ENCODE measurements around the gene OPN4.
A peak's percentile ranks its signal among the peaks of the same experiment; 100 is the strongest.

OPN4 gene

DNA sequence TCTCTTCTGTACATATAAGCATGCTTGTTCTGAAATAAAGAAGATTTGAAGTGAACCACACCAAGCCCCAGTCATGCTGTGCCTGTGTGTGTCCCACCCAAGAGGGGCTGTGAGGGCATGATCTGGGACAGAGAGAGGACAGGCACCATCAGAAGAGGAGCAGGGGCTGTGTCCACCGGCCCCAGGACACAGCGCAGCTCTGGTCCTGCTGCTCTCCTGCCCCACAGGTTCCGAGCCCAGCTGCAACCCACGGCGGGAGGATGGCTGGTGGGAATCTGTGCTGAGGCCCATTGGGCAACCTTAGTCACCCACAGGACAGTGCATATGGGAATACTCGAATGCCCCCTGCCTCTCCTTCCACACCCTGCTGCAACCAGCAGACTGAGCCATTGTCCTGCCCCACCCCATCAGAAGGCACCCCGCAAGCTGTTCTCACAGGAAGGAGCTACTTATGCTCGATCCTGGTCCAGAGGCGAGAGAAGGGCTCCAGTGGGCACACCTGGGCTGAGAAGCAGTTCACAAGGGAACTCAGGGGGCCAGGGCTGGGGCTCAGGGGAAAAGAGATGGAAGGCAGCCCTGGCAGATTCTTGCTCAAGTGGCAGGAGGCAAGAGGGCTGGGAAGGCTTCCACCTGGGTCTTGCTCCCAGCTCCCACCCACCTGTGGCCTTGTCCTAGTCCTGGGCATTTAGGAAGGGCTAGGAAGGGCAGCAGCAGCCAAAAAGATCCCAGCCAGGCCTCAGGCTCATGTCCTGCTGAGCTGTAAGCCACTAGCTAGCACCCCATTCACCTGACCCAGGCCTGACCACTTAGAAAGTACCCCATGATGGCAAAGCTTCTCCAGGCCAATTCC lies 45.9 kb downstream of the OPN4 start:
- DNase-seq (ENCODE audit: low spot score) = no peak

DNA sequence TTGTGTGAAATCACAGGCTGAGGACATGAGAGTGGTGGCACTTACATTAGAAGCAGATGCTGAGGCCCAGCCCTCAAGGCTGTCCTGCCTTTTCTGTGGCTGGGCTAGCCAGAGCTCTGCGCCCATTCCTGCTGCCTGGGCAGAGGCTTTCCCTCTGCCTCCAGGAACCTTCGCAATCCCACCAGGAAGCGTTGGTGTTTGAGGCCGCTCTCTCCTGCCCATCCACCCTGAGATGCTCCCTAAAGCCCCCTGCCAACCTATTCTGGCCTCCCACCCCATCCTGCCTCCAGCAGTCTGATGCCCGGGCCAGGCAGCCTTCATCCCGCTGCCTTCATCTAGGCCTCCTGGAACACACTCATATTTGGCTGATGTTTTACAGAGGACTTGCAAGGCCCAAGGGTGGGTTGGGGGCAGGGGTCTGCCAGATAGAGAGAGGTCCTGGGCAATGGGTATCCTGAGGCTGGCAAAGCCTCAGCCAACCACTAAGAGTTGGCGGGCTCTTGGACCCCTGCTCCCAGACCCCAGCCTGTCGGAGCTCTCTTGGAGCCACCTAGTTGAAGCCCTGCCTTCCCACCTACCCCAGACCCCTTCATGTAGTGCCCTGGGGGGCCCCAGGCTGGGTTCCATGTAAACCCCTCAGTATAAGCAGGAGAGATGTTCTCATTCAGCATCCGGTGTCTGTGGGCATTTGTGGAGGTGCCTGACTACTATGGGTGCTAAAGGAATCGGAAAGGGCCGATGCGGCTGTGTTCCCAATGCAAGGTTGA lies 46.7 kb downstream of the OPN4 start:
- DNase-seq (ENCODE audit: low spot score) = no peak

DNA sequence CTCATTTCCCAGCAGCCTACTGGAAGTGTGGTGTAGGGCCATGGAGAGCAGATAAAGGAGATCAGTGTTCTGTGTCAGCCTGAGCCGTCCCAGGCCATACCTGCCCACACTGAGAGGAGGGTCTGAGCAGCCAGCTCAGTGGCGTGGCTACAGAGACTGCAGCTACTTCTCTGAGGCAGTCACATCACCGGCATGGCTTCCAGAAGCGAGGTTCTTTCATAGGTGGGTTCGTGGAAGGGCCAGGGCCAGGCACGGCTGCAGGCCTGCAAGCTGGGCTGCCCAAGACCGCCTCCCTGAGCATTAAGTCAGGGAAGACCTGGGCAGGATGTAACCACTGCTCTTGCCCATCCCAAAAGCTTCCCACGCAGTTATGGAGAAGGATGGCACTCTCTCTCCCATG lies 48.8 kb downstream of the OPN4 start:
- no peak for DNase-seq (ENCODE audit: low spot score)

DNA sequence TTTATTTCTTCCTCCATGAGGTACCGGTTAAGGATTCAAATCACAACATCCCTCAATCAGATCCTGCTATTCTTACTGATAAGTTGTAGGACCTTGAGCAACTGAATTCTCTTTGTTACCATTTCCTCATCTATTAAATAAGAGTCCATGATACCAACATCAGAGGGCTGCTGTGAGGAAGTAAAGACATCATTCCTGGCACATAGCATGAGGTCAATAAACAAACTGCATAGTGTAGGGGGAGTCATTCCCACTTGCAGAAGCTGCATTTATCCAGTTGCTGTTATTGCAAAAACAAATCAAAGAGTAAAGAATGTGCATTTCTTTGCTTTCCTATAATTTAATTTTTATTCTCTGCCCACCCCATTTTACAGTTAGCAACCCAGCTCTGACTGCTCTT lies 50.8 kb downstream of the OPN4 start:
- no peak for DNase-seq (ENCODE audit: low spot score)

DNA sequence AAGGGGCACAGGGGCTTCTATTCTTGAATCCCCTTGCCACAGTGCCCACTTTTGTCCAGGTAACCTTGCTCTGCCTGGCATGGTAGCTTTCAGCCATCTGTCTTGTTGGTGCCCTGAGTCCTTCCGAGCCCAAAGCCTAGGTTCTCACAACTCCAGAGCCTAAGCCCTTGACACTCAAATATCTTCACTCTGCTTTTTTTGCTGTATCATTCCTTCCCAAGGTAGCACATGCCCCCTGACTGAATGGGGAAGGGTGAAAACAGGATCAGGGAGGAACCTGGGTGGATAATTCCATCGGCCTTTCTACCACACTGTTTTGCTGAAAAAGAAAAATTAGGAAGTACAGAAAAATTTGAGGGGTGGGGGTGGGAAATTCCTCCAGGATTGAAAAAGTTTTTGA lies 51.6 kb downstream of the OPN4 start:
- DNase-seq (ENCODE audit: low spot score) = no peak

DNA sequence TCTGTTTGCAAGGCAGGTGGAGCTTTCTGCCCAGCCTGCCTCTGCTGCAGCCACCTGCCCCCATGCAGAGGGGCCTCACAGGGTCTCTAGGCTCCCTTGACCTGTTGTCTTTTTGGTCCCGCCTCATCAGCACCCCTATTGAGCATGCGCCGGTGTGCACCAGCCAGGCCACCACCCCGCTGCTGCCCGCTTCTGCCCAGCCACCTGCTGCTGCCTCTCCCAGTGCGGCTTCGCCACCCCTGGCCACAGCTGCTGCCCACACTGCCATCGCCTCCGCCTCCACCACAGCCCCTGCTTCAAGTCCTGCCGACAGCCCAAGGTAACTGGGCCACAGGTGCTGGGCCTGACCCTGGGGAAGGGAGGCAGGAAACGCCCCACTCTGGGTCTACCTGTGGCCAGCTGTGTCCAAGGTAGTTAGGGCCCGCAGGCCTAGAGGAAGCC lies 52.1 kb downstream of the OPN4 start:
- DNase-seq (ENCODE audit: low spot score) = no peak

DNA sequence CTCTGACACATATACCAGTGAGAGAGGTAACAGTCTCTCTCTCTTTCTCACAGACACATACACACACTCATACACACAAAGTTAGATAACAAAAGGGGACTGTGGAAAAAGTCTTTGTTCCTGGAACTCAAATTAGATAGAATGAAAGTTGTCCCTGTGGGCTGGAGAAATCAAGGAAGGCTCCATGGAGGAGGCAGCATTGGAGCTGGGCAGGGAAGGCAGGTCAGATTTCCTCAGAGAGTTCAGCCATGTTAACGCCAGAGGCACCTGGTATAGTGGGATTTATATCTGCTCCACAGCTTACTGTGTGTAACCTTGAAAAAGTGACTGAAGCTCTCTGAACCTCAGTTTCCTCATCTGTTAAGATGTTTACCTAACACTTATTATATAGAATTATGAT lies 52.6 kb downstream of the OPN4 start:
- DNase-seq (ENCODE audit: low spot score) = no peak

DNA sequence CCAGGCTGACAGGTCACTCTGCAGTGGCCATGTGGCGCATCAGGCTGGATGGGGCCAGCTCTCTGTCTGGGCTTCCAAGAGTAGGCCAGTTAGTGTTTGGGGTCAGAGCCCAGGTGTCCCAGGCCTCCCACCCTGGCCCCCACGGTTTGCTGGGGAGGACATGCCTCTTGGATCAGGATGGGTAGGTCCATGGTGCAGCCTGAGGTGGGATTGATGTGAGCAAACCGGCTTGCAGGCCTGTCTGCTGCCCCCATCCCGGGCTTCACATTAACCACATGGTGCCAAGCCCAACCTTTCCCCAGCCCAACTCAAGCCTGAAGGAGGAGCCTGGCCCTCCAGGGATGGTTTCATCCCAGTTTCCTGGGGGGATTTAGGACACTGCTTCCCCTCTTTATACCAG lies 53.2 kb downstream of the OPN4 start:
- no peak for DNase-seq (ENCODE audit: low spot score)

DNA sequence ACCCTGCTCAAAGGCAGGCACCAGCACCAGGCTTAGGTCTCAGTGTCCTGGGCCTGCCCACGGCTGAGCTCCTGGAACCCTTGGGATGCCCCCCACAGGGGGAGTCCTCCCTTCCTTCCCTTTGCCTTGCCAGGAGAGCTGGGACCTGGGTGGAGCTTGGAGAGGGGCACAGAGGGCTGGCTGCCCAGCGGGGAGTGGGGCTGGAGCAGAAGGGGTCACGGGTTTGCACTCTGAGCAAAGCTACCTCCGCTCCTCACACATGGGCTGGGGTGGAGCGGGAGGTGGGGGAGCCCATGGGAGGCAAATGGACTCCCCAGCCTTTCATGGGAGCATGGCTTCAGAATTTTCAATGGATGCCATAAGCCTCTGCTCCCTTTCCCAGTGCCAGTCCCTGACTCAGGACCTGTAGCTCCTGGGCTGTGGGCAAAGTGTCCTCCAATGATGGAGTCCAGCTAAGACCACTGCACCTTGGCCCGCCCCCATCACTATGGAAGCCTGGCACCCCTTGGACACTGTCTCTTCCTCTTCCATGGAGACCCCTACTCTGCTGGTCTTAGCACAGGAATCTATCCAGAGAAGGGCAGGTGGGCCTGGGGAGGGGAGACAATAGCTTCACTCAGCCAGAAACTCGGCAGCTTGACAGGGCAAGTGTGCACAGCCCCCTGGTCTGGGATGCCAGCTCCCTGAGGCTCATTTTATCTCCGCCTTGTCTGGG lies 53.9 kb downstream of the OPN4 start:
- DNase-seq (ENCODE audit: low spot score) = no peak

DNA sequence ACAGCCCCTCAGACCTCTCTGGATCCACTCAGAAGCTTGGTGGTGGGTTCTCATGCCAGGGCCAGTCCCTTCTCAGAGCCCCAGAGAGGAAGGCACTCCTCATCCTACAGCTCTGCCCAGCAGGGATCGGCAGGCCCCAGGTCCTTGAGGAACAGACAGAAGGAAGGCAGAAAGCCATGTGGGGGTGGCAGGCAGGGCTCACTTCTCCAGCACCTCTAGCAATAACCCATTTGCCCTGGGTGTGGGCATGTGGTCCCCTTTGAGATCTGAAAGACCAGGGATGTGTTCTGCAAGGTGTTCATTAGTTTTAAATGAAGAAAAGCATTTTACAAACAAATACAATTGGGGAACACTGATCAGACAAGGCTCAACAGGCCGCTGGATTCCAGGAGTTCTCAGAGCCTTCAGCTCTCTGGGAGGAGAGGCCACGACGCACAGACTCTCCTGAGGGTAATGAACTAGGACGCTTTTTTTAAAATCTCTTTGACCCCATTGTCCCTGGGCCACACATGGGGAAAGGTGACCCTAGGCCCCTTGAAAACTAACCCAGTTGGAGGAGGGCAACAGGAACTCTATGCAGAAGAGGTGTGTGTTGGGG lies 54.5 kb downstream of the OPN4 start:
- no peak for DNase-seq (ENCODE audit: low spot score)

DNA sequence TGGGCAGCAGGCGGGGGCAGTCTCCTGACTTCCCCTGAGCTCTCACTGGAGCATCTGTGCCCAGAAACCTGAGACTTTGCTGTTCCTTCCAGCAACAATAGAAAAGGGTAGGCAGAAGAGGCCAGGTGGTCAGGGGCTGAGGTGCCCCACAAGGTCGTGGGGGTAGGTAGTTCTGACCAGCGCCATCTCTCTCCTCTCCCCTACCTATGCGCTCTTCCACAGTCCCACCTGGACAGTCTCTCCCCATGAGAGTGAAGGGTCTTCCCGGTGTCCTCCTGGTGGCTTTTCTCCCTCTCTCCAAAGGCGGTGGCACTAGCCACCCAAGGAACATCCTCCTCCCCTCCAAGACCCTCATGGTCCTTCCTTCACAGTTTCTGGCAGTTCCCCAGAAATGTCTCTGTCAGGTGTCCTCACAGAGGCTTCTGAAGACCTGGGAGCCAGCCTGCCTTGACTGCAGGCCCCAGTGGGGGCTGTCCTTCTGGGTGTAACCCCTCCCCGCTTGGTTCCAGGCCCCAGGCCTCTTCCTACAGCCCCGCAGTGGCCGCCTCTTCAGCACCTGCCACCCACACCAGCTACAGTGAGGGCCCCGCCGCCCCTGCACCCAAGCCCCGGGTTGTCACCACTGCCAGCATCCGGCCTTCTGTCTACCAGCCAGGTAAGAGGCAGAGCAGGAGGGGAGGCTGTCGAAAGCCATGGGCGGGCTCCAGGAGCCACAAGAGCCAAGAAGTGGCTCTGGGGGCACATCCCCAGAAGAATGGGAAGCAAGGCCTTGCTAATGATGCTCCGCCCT lies 55.2 kb downstream of the OPN4 start:
- no peak for DNase-seq (ENCODE audit: low spot score)

DNA sequence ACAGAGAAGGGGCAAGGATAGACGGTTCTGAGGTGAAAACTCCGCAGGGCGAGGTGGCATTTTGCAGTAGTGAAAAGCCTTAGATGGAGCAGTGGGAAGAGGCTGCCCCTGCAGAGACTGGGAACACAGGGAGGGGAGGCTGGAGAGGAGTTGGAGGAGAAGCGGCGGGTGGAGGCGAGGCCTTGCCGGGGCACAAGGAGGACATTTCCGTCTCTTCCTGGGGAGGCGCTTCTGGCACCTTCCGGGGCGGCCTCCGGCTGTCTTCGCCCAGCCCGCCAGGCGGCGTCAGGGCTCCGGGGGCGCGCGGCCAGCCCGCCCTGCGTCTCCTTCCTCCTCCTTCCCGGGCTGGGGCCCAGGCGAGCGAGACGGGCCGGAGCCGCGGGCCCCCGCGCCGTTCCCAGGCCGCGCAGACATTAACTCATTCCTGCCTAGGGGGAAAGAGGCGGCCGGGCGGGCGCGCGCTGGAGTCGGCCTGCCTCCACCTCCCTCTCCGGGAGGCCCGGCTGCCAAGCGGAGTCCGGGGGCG lies 56.7 kb downstream of the OPN4 start:
- DNase-seq (ENCODE audit: low spot score) = peak; percentile 86

DNA sequence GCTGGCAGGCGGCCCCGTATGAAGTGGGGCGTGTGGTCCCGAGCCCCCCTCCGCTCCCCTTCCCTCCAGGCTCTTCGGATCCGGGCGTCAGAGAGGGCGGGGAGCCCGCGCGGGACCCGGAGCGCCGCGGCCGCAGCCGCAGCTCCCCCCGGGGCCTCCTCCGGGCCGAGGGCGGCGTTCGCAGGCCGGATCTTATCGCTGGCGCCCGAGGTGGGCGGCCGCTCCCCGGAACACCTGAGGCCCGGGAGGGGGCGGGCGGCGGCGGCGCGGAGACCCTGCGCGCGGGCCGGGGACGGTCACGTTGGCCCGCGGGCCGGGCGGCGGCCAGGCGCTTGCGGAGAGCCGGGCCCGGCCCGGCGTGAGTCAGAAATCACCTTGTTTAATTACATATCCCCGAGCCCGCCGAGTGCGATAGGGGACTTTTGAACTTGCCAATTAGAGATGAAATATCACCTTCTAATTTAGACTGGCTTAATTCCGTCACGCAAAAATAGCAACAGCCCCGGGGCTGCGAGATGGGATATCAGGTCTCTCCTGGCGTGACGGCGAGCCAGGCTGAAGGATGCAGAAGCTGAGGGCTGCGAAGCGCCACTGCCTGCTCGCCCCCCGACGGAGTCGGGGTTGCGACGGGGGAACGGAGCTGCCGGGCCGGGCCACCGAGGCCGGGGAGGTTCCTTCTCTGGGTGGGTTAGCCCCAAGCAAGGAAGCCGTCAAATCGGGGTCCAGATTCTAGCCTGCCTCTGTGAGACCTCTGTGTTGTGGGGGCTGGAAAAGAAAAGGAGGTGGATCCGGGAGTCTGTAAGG lies 57.4 kb downstream of the OPN4 start:
- DNase-seq (ENCODE audit: low spot score) = no peak

DNA sequence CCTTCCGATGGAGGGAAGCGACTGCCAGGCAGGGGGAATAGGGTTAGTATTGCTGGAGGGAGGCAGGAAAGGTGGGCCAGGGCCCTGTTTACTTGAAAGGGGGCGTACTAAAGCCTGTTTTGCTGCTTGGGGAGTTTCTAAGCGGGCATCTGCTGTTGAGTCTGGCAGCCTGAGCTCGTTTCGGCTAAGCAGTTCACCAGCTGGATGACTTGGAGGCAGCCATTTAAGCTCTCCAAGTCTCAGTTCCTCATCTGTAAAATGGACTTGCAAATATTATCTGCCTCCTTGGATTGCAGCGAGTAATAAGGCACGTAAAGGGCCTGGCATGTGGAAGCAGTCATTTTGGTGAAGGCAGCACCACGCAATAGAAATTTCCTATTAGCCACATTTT lies 58.0 kb downstream of the OPN4 start:
- DNase-seq (ENCODE audit: low spot score) = no peak

DNA sequence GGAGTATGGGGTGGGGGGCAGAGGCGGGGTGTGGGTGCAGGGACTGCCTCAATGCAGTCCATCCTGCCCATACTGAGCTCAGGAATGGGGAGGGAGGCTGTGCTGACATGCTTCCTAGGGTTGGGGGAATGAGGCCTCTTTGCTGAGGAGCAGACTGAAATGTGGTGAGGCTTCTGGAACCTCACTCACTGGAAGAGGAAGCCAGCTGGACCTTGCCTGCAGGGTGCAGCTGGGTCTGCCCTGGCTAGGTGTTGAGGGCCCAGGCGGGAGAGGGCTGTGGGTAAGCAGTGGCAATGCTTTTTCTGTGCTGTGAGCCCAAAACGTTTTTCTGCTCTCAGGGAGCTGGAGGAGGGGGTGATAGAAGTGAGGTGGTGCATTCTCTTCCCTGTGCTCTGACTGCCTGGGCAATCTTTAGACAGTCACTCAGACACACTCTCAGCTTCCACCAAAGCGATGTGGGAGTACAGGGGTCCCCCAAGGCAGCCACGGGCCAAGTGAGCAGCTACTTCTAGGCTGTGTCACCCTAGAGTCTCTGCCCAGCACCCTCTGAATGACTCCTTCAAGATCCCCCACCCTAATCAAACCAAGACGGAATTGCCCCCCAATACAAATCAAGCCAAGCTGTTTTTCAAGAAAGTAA lies 60.9 kb downstream of the OPN4 start:
- no peak for DNase-seq (ENCODE audit: low spot score)

DNA sequence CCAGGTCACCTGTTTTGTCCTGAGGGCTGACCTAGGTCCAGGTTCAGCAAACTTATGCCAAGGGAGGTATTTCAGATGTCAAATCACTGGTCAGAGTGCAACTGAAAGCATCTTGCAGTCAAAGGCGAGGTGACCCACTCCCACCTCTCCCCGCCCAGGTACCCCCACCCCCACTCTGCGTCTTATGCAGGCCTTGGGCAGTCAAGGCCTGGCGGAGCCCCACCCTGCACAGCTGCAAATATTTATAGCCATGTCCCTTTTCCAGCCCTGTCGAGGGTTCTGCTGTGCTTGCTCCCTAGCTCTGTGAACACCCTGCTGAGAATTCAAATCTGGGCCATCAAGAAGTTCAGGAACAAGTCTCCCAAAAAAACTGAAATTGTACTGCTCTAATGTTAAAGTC lies 61.5 kb downstream of the OPN4 start:
- DNase-seq (ENCODE audit: low spot score) = no peak
